A549 (cell line): ENCODE measurements around the gene TAF1B.

Experiments used
- BCL3 ChIP-seq: fragments of >200 bp; sonication (Bioruptor Twin); formaldehyde crosslinking; IDR thresholded peaks from 3 replicates; pipeline ENCODE4 v1.6.1; 2016
- CTCF ChIP-seq: fragments of >200 bp; sonication (Bioruptor Twin); formaldehyde crosslinking; IDR thresholded peaks from 3 replicates; pipeline ENCODE4 v1.5.1; 2016
- HDAC2 ChIP-seq: fragments of 200-600 bp; sonication (generic); IDR thresholded peaks from 2 replicates; pipeline ENCODE4 v1.6.1; 2016
- MAFK ChIP-seq: fragments of 450-650 bp; IDR thresholded peaks from 2 replicates; pipeline ENCODE4 v1.6.1; 2014; ENCODE audit not compliant: partially characterized antibody
- MYC ChIP-seq: IDR thresholded peaks from 2 replicates; pipeline ENCODE4 v1.6.1; 2012; ENCODE audit warnings: mild to moderate bottlenecking, inconsistent platforms, low read length, improper control_type of control experiment, borderline replicate concordance
- PHF8 ChIP-seq: fragments of 200-600 bp; sonication (generic); IDR thresholded peaks from 2 replicates; pipeline ENCODE4 v1.6.1; 2016; ENCODE audit warnings: low read depth, mild to moderate bottlenecking, antibody characterized with exemption, moderate library complexity, borderline replicate concordance
- POLR2A ChIP-seq: IDR thresholded peaks from 2 replicates; pipeline ENCODE4 v1.6.1; 2012; ENCODE audit warnings: mild to moderate bottlenecking, low read length
- REST ChIP-seq: fragments of 200-600 bp; sonication (generic); IDR thresholded peaks from 2 replicates; pipeline ENCODE4 v1.6.1; 2016; ENCODE audit warnings: antibody characterized with exemption, mild to moderate bottlenecking, moderate library complexity
- RFX5 ChIP-seq: fragments of 450-650 bp; IDR thresholded peaks from 2 replicates; pipeline ENCODE4 v1.7.1; 2014; ENCODE audit warnings: antibody characterized with exemption, mild to moderate bottlenecking, moderate library complexity

- TF ChIP-seq POLR2A (no peak), PHF8 (no peak), CTCF (no peak), RFX5 (no peak), BCL3 (no peak), REST (no peak), MYC (no peak), MAFK (no peak), HDAC2 (no peak)
Measured at GRCh38 chr2:9944330-9944758, 101.1 kb downstream of the TAF1B start.
